Neural crest cell (in vitro differentiated cells): ENCODE data around the gene DAG1. TPM values are rescaled to one million over a fixed set of nuclear protein-coding genes. Genes with fewer than 3 reads are reported as not detected.

Source experiments
- DNase-seq: peaks from one replicate; pipeline ENCODE4 v3.0.0; 2021; ENCODE audit warnings: low read depth, mixed read lengths, low spot score
- H3K27ac Mint-ChIP-seq: one replicate; pipeline ENCODE4 v1.8.0; 2021; ENCODE audit warnings: mild to moderate bottlenecking, mixed read lengths; ENCODE audit not compliant: unreplicated experiment
- H3K27me3 Mint-ChIP-seq: 2 replicates; pipeline ENCODE4 v1.8.0; 2021; ENCODE audit warnings: low read depth, mild to moderate bottlenecking, mixed read lengths
- H3K36me3 Mint-ChIP-seq: 2 replicates; pipeline ENCODE4 v1.8.0; 2021; ENCODE audit warnings: low read depth, mild to moderate bottlenecking, mixed read lengths
- H3K4me1 Mint-ChIP-seq: 2 replicates; pipeline ENCODE4 v1.8.0; 2021; ENCODE audit warnings: mixed read lengths
- H3K4me3 Mint-ChIP-seq: one replicate; pipeline ENCODE4 v1.8.0; 2021; ENCODE audit warnings: mild to moderate bottlenecking, mixed read lengths
- H3K9me3 Mint-ChIP-seq: 2 replicates; pipeline ENCODE4 v1.8.0; 2021; ENCODE audit warnings: mixed read lengths
- long read RNA-seq: library from polyadenylated mRNA; unstranded; transcript quantifications from one replicate; pipeline ENCODE4 v2.0.0, GENCODE V29; 2020
- total RNA-seq: library from RNA; stranded (reverse); gene quantifications from 2 replicates; pipeline ENCODE4 v1.2.1, GENCODE V29; 2021
- TF ChIP-seq, protein P1 (sequence below): fragments of 200-600 bp; sonication (generic); conservative IDR thresholded peaks from 2 replicates; pipeline ENCODE4 v1.5.0; 2021; ENCODE audit warnings: antibody characterized with exemption, mild to moderate bottlenecking

Gene DAG1
- total RNA-seq: 93.9 and 98.6 TPM in 2 replicates
- long read RNA-seq, partial matches to known transcripts: 0 of 4 reads
- long read RNA-seq, other reads (novel, unspliced or antisense): 4 of 4 reads

DNA sequence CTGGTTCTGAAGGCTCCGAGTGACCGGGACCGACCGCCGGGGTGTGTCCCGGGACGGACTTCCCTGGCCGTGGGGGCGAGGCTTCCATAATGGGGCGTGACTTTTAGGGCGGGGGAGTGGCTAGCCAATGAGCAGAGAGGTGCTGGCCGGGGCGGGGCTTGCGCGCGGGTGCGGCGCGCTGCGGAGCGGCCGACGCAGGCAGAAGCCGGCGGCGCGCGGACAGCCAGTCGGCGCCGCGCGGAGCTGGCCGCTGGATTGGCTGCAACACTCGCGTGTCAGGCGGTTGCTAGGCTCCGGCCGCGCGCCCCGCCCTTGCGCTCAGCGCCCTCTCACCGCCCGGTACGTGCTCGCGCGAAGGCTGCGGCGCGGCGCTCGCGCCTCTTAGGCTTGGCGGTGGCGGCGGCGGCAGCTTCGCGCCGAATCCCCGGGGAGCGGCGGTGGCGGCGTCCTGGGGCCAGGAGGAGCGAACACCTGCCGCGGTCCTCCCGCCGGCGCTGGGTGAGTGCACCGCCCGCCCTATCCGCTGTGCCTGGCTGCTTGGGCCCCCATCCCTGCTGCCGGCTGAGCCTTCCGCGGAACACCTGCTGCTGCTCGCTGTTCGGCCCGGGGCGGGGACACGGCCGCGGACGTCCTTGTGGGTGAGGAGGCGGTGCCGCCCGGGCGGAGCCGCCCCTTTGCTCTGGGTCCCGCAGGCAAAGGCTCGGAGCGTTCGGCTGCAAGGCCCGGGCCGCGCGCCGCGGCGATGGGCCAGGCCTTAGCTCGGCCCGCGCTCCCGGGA is at the start of gene DAG1:
TSS of gene DAG1 (plus strand) at position 332 of the 778 bp plus-strand sequence. CDS start 40,268 bp downstream, outside the sequence.
- Mint-ChIP-seq H3K27me3 (no peaks in the 10 kb centered on the region), H3K4me1 (peaks cover 39% of the 10 kb centered on the region), H3K27ac (peak within 1 kb of the TSS; percentile 97), H3K9me3 (no peaks in the 10 kb centered on the region), H3K4me3 (peak within 1 kb of the TSS; percentile 94), H3K36me3 (peaks cover 6% of the 10 kb centered on the region)
- peak; percentile 91 for DNase-seq
- TF ChIP-seq, protein P1, sequence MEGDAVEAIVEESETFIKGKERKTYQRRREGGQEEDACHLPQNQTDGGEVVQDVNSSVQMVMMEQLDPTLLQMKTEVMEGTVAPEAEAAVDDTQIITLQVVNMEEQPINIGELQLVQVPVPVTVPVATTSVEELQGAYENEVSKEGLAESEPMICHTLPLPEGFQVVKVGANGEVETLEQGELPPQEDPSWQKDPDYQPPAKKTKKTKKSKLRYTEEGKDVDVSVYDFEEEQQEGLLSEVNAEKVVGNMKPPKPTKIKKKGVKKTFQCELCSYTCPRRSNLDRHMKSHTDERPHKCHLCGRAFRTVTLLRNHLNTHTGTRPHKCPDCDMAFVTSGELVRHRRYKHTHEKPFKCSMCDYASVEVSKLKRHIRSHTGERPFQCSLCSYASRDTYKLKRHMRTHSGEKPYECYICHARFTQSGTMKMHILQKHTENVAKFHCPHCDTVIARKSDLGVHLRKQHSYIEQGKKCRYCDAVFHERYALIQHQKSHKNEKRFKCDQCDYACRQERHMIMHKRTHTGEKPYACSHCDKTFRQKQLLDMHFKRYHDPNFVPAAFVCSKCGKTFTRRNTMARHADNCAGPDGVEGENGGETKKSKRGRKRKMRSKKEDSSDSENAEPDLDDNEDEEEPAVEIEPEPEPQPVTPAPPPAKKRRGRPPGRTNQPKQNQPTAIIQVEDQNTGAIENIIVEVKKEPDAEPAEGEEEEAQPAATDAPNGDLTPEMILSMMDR: no peak

DNA sequence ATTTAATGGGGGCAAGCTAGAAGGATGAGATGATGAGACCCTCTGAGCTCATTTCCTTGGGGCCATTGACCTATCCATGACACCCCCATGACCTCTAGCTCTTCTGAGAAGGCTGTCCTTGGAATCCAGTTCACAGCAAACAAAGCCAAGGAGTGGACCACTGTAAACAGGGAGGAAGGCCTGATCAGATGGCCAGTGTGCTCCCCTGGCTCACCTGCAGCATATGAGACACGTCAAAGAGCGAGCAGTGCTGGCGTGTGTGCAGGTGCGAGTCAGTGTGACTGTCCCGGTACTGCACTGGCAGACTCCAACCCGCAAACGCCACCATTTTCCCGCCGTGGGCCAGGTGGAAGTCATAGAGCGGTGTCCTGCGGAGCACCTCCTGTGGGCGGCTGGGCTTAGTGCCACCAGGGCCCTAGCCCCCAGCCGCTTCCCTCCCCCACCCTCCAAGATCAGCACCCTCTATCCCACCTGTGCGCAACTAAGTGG is 48.1 kb upstream of the DAG1 start:
- Mint-ChIP-seq H3K36me3 (peaks cover 3% of the 10 kb centered on the region), H3K27ac (peak overlapping the region; percentile 19), H3K27me3 (no peaks in the 10 kb centered on the region), H3K4me1 (peaks cover 16% of the 10 kb centered on the region), H3K9me3 (no peaks in the 10 kb centered on the region), H3K4me3 (peak overlapping the region; percentile 90)
- DNase-seq: no peak
- TF ChIP-seq, protein P1: no peak

DNA sequence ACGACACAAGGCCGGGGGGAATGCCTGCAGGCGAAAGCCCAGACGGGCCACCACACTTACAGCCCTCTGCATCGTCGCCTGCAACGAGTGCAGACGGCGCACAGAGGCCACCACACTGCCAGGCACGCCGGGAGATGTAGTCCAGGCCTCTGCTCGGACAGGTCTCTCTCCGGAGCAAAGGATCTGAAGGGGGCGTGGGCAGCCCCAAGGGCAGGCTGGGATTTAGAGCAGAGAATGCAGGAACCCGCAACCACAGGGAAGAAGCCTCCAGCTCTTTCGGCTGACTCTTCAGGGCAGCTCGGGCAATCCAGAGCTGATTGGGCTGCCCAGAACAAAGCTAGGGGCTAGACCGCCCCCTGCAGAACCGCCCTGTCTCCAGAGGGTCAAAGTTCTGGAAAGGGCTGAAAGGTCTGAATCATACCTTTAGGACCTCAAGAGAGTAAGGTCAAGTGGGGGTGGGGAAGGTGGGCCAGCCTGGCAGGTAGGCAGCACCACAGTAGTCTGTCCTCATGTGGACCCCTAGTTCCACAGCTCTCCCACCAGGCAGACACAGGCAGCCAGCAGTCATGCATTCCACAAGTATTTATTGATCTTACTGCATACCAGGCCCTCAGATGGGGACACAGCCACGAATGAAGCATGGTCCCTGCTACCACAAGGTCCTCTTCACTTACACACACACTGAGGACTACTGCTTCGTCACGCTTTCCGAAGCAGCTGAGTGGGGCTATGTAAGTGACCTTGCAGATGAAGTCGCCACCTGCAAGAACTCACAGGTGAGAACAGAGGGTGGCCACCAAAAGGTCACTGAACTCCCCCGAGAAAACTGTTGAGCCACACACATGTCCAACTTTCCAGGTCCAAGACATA is 47.5 kb upstream of the DAG1 start, which contains the start of gene AMT:
TSS of gene AMT (minus strand) at position 95 of the 870 bp plus-strand sequence. CDS start at position 72, 23 bp downstream.
- Mint-ChIP-seq H3K27me3 (no peaks in the 10 kb centered on the region), H3K4me3 (peak within 1 kb of the TSS; percentile 90), H3K9me3 (no peaks in the 10 kb centered on the region), H3K36me3 (peaks cover 3% of the 10 kb centered on the region), H3K27ac (peak within 1 kb of the TSS; percentile 59), H3K4me1 (peaks cover 16% of the 10 kb centered on the region)
- TF ChIP-seq, protein P1: no peak
- DNase-seq: peak; percentile 67

DNA sequence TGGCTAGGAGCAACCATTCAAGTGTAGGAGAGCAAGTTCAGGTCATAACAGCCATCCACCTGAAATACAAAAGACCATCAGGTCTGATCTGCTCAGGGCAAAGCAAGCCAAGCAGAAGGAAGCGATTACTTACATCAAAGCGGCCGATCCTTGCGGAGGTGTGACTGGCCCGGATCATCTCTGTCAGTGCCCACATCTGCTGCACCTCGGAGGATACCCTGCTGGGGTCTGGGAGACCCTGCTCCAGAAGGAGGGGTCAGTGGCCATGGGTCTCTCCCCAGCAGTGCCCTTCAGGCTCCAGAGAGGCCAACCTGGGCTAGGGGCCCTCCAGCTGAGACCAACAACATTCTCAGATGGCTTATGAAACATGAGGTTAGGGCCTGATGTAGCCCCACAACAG is 45.3 kb upstream of the DAG1 start:
- H3K4me3 Mint-ChIP-seq: peak overlapping the region; percentile 24

DNA sequence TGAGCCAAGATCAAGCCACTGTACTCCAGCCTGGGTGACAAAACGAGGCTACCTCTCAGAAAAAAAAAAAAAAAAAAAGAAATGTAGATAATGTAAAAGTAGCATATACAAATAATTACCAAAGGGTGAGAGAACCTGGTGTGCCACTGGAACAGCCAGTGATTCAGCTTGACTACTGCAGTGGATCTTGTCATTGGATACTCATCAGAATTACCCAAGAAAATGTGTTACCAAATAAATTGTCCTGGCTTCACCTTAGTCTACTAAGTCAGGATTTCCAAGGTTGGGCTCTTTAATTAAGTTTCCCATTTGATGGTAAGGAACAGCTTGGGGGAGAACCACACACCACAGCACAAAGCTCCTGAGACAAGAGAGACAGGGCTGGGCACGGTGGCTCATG is 42.5 kb upstream of the DAG1 start:
- Mint-ChIP-seq H3K9me3 (no peaks in the 10 kb centered on the region), H3K27ac (no peak overlapping the region), H3K4me1 (peaks cover 16% of the 10 kb centered on the region), H3K4me3 (peak overlapping the region; percentile 99), H3K27me3 (no peaks in the 10 kb centered on the region), H3K36me3 (peaks cover 3% of the 10 kb centered on the region)
- TF ChIP-seq, protein P1: no peak
- no peak for DNase-seq

More for the DNA sequence above, 45.3 kb upstream of the DAG1 start:
- no peaks in the 10 kb centered on the region for H3K27me3 Mint-ChIP-seq
- H3K27ac Mint-ChIP-seq: no peak overlapping the region
- peaks cover 3% of the 10 kb centered on the region for H3K36me3 Mint-ChIP-seq
- TF ChIP-seq, protein P1: no peak
- H3K9me3 Mint-ChIP-seq: no peaks in the 10 kb centered on the region
- DNase-seq: no peak
- peaks cover 25% of the 10 kb centered on the region for H3K4me1 Mint-ChIP-seq
